K562 (cell line): ENCODE data around the gene TMEM273. TPM values are rescaled to one million over a fixed set of nuclear protein-coding genes. Genes with fewer than 3 reads are reported as not detected.

Source experiments
- BRF1 ChIP-seq: IDR thresholded peaks from 3 replicates; pipeline ENCODE4 v1.6.1; 2011; ENCODE audit warnings: borderline replicate concordance, mild to moderate bottlenecking; ENCODE audit not compliant: insufficient read length; ENCODE audit errors: extremely low read depth
- EP400 ChIP-seq: fragments of 450-650 bp; IDR thresholded peaks from 2 replicates; pipeline ENCODE4 v1.6.1; 2017; ENCODE audit warnings: antibody characterized with exemption, mild to moderate bottlenecking, moderate library complexity
- FOXP1 ChIP-seq: sonication (generic); formaldehyde crosslinking; IDR thresholded peaks from 2 replicates; pipeline ENCODE4 v1.8.0; 2022; ENCODE audit warnings: mild to moderate bottlenecking, missing genetic modification reagents
- GATA2 ChIP-seq: sonication (generic); formaldehyde crosslinking; IDR thresholded peaks from 2 replicates; pipeline ENCODE4 v1.4.0; 2020; ENCODE audit warnings: mild to moderate bottlenecking, missing genetic modification reagents
- HDGF ChIP-seq: fragments of 450-650 bp; IDR thresholded peaks from 2 replicates; pipeline ENCODE4 v1.6.1; 2016
- NFRKB ChIP-seq: fragments of 450-650 bp; IDR thresholded peaks from 2 replicates; pipeline ENCODE4 v1.6.1; 2016; ENCODE audit warnings: low read depth
- NONO ChIP-seq, 2 experiments: fragments of 200-400 bp in 1 of 2; fragments of 450-650 bp in 1 of 2; formaldehyde crosslinking in 1 of 2; IDR thresholded peaks; 2 replicates each; pipeline ENCODE4 v1.6.1; 2017; ENCODE audit warnings: low read depth in 2 of 2, mild to moderate bottlenecking in 2 of 2, moderate library complexity in 2 of 2, low read length in 1 of 2
- NR4A1 ChIP-seq, 2 experiments: fragments of 250-450 bp in 1 of 2; fragments of 450-650 bp in 1 of 2; sonication (Bioruptor Pico) in 1 of 2; IDR thresholded peaks; 2 replicates each; pipeline versions ENCODE4 v1.4.0 to v1.6.1; 2016 to 2020; ENCODE audit warnings: mild to moderate bottlenecking in 2 of 2, missing compliant biosample characterization in 1 of 2, missing genetic modification characterization in 1 of 2, moderate library complexity in 1 of 2
- PCBP1 ChIP-seq: fragments of 200-400 bp; formaldehyde crosslinking; IDR thresholded peaks from 2 replicates; pipeline ENCODE4 v1.6.1; 2018; ENCODE audit warnings: mild to moderate bottlenecking, low read depth, low read length; ENCODE audit not compliant: poor library complexity, severe bottlenecking
- RBFOX2 ChIP-seq: fragments of 200-400 bp; formaldehyde crosslinking; IDR thresholded peaks from 2 replicates; pipeline ENCODE4 v1.6.1; 2017; ENCODE audit warnings: low read depth, mild to moderate bottlenecking, low read length, moderate library complexity
- SPI1 ChIP-seq: IDR thresholded peaks from 2 replicates; pipeline ENCODE4 v1.6.1; 2011; ENCODE audit warnings: low read depth, low read length, control low read depth, borderline replicate concordance
- ZBED1 ChIP-seq: IDR thresholded peaks from 2 replicates; pipeline ENCODE4 v1.6.1; 2014
- ZNF224 ChIP-seq: sonication (generic); formaldehyde crosslinking; IDR thresholded peaks from 2 replicates; pipeline ENCODE4 v1.8.0; 2022; ENCODE audit warnings: mild to moderate bottlenecking, missing genetic modification reagents
- ZNF324 ChIP-seq: fragments of 250-450 bp; sonication (Bioruptor Pico); IDR thresholded peaks from 2 replicates; pipeline ENCODE4 v1.4.0; 2020; ENCODE audit warnings: mild to moderate bottlenecking
- ZNF561 ChIP-seq: fragments of 450-650 bp; formaldehyde crosslinking; conservative IDR thresholded peaks from 2 replicates; pipeline ENCODE4 v1.4.0; 2020; ENCODE audit warnings: mild to moderate bottlenecking, moderate library complexity
- polyA plus RNA-seq, 8 experiments: library from polyadenylated mRNA; depleted of rRNA in 4 of 8; stranded (reverse) in 5 of 8; unstranded in 3 of 8; fragments of >200 nt; fragmentation: Nextera tagmentation in 2 of 8; fragmentation: Illumina TruSeq in 1 of 8; extraction: Ambion mirVana in 2 of 8; extraction: Trizol in 1 of 8; gene quantifications; 2 replicates each; pipeline versions ENCODE4 v1.2.1 to v1.2.3, GENCODE V29; 2011 to 2014; ENCODE audit warnings: inconsistent platforms in 1 of 8, missing spikeins in 1 of 8
- total RNA-seq, 7 experiments: library from RNA; depleted of rRNA in 6 of 7; stranded (reverse); fragments of >200 nt in 6 of 7; fragmentation: Illumina TruSeq in 2 of 7; extraction: Trizol in 2 of 7; gene quantifications; 2 replicates each; pipeline versions ENCODE4 v1.2.1 to v1.2.3, GENCODE V29; 2011 to 2021; ENCODE audit warnings: low replicate concordance in 1 of 7
- TF ChIP-seq, protein P1 (sequence below), 2 experiments: fragments of 250-450 bp in 1 of 2; fragments of 450-650 bp in 1 of 2; sonication (Bioruptor Pico) in 1 of 2; IDR thresholded peaks; 2 replicates each; pipeline versions ENCODE4 v1.6.1 to v1.8.0; 2016 to 2021; ENCODE audit warnings: mild to moderate bottlenecking in 2 of 2, moderate library complexity in 2 of 2, missing compliant biosample characterization in 1 of 2, missing genetic modification characterization in 1 of 2
- TF ChIP-seq, protein P2 (sequence below): fragments of 450-650 bp; IDR thresholded peaks from 2 replicates; pipeline ENCODE4 v1.7.1; 2018; ENCODE audit warnings: mild to moderate bottlenecking, low read depth; ENCODE audit not compliant: partially characterized antibody
- TF ChIP-seq, protein P3 (sequence below): fragments of 250-450 bp; sonication (Bioruptor Pico); IDR thresholded peaks from 2 replicates; pipeline ENCODE4 v1.4.0; 2020; ENCODE audit warnings: borderline replicate concordance
- TF ChIP-seq, protein P4 (sequence below), 2 experiments: fragments of 450-650 bp; IDR thresholded peaks; 2 replicates each; pipeline ENCODE4 v1.6.1; 2016
- TF ChIP-seq, protein P5 (sequence below): sonication (generic); formaldehyde crosslinking; IDR thresholded peaks from 2 replicates; pipeline ENCODE4 v1.8.1; 2023; ENCODE audit warnings: mild to moderate bottlenecking, missing genetic modification reagents, moderate library complexity

The TMEM273 gene
- total and polyA plus RNA-seq, 9 of the 15 experiments (the other 6 are each of a cell fraction or from before 2014, with no cell fraction given): 39.2 to 131 (median 95.6) TPM

DNA sequence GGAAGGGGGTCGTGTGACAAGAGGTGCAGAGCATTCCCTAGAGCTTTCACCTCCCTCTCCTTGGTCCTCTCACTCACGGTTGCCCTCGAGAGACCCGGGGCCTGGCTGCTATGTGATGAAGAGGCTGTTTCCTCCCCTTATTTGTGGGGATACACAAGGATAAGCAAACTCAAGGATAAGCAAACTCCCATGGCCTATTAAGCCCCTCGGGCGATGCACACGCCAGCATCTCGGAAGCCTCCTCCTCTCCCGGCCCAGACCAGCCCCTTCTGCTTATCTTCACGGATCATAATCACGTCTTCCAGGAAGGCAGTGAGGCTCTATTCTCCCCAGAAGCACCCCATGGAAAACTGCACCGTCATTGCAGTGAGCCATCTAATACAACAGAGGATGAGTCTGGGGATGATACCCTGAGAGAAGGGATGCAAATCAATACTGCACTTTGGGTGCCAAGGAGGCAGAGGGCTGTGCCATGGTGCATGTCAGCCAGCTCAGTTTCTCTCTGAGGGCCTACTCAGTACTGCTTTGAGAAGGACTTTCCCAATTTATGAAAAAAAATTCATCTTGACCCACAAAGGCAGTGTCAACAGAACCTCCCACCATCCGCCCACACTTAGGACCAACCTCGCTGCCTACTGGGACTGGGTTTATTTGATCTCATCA lies 22.2 kb downstream of the TMEM273 start (continued):
- TF ChIP-seq NONO (IDR thresholded peaks at IDR 0.05; ENCODE audit: low read depth in 2 of 2, low read length in 1 of 2) (no peak), NFRKB (no peak), ZBED1 (no peak), PCBP1 (no peak), ZNF224 (CRISPR knock-in tag) (no peak), HDGF (no peak), FOXP1 (0 out of 2 replicates have a peak, but pooled peaks have one; percentile 29), RBFOX2 (peak; percentile 30; the same call in 1 of the 2 replicates), GATA2 (CRISPR knock-in tag) (peak; percentile 90), NR4A1 (CRISPR knock-in tag; IDR thresholded peaks at IDR 0.05) (no peak), NR4A1 (tag; IDR thresholded peaks at IDR 0.05) (peak; percentile 81; the same call in 1 of the 2 replicates), EP400 (peak; percentile 80), ZNF324 (no peak), BRF1 (no peak), SPI1 (no peak), ZNF561 (CRISPR knock-in tag) (0 out of 2 replicates have a peak, but pooled peaks have one; percentile 13)
- TF ChIP-seq, protein P1, sequence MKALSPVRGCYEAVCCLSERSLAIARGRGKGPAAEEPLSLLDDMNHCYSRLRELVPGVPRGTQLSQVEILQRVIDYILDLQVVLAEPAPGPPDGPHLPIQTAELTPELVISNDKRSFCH (CRISPR knock-in tag; IDR thresholded peaks at IDR 0.05): no peak
- TF ChIP-seq, protein P1 (tag; IDR thresholded peaks at IDR 0.05): peak; percentile 42; the same call in 1 of the 2 replicates
- TF ChIP-seq, protein P2, sequence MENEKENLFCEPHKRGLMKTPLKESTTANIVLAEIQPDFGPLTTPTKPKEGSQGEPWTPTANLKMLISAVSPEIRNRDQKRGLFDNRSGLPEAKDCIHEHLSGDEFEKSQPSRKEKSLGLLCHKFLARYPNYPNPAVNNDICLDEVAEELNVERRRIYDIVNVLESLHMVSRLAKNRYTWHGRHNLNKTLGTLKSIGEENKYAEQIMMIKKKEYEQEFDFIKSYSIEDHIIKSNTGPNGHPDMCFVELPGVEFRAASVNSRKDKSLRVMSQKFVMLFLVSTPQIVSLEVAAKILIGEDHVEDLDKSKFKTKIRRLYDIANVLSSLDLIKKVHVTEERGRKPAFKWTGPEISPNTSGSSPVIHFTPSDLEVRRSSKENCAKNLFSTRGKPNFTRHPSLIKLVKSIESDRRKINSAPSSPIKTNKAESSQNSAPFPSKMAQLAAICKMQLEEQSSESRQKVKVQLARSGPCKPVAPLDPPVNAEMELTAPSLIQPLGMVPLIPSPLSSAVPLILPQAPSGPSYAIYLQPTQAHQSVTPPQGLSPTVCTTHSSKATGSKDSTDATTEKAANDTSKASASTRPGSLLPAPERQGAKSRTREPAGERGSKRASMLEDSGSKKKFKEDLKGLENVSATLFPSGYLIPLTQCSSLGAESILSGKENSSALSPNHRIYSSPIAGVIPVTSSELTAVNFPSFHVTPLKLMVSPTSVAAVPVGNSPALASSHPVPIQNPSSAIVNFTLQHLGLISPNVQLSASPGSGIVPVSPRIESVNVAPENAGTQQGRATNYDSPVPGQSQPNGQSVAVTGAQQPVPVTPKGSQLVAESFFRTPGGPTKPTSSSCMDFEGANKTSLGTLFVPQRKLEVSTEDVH: peak; percentile 19
- TF ChIP-seq, protein P3, sequence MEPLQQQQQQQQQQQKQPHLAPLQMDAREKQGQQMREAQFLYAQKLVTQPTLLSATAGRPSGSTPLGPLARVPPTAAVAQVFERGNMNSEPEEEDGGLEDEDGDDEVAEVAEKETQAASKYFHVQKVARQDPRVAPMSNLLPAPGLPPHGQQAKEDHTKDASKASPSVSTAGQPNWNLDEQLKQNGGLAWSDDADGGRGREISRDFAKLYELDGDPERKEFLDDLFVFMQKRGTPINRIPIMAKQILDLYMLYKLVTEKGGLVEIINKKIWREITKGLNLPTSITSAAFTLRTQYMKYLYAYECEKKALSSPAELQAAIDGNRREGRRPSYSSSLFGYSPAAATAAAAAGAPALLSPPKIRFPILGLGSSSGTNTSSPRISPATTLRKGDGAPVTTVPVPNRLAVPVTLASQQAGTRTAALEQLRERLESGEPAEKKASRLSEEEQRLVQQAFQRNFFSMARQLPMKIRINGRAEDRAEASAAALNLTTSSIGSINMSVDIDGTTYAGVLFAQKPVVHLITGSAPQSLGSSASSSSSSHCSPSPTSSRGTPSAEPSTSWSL (CRISPR knock-in tag): no peak
- TF ChIP-seq, protein P4, sequence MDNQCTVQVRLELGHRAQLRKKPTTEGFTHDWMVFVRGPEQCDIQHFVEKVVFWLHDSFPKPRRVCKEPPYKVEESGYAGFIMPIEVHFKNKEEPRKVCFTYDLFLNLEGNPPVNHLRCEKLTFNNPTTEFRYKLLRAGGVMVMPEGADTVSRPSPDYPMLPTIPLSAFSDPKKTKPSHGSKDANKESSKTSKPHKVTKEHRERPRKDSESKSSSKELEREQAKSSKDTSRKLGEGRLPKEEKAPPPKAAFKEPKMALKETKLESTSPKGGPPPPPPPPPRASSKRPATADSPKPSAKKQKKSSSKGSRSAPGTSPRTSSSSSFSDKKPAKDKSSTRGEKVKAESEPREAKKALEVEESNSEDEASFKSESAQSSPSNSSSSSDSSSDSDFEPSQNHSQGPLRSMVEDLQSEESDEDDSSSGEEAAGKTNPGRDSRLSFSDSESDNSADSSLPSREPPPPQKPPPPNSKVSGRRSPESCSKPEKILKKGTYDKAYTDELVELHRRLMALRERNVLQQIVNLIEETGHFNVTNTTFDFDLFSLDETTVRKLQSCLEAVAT (IDR thresholded peaks at IDR 0.05): no peak
- TF ChIP-seq, protein P5, sequence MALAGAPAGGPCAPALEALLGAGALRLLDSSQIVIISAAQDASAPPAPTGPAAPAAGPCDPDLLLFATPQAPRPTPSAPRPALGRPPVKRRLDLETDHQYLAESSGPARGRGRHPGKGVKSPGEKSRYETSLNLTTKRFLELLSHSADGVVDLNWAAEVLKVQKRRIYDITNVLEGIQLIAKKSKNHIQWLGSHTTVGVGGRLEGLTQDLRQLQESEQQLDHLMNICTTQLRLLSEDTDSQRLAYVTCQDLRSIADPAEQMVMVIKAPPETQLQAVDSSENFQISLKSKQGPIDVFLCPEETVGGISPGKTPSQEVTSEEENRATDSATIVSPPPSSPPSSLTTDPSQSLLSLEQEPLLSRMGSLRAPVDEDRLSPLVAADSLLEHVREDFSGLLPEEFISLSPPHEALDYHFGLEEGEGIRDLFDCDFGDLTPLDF: no peak
